Measurements from ENCODE around the gene LDLRAD2.

DNA sequence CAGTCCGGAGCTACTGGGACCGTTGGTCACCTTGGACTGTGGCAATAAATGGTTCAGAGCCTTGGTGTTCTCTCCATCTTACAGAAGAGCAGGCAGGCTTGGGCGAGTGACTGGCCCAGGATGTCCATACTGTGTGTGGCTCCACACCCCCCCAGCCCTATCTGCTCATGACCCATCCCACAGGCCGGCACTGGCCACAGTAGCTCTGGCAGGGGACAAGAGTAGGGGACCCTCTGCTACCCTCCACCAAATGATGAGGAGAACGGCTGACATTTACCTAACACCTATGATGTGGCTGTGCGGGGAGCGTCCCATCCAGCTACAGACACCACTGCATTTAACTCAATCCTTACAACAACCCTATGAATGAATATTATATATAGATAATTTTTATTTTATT lies 13.3 kb downstream of the LDLRAD2 start:
- TF ChIP-seq, protein P1, sequence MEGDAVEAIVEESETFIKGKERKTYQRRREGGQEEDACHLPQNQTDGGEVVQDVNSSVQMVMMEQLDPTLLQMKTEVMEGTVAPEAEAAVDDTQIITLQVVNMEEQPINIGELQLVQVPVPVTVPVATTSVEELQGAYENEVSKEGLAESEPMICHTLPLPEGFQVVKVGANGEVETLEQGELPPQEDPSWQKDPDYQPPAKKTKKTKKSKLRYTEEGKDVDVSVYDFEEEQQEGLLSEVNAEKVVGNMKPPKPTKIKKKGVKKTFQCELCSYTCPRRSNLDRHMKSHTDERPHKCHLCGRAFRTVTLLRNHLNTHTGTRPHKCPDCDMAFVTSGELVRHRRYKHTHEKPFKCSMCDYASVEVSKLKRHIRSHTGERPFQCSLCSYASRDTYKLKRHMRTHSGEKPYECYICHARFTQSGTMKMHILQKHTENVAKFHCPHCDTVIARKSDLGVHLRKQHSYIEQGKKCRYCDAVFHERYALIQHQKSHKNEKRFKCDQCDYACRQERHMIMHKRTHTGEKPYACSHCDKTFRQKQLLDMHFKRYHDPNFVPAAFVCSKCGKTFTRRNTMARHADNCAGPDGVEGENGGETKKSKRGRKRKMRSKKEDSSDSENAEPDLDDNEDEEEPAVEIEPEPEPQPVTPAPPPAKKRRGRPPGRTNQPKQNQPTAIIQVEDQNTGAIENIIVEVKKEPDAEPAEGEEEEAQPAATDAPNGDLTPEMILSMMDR (IDR thresholded peaks at IDR 0.05; ENCODE audit: low read depth, low read length, missing input control) = no peak
- TF ChIP-seq FOXA2 (IDR thresholded peaks at IDR 0.05) (no peak), SP1 (IDR thresholded peaks at IDR 0.05) (no peak), RAD21 (IDR thresholded peaks at IDR 0.05) (no peak), FOXA1 (IDR thresholded peaks at IDR 0.05) (no peak), GABPA (IDR thresholded peaks at IDR 0.05 in 1 of 2, conservative IDR thresholded peaks at IDR 0.05 in 1 of 2) (no peak), JUND (IDR thresholded peaks at IDR 0.05) (no peak)
- TF ChIP-seq, protein P2, sequence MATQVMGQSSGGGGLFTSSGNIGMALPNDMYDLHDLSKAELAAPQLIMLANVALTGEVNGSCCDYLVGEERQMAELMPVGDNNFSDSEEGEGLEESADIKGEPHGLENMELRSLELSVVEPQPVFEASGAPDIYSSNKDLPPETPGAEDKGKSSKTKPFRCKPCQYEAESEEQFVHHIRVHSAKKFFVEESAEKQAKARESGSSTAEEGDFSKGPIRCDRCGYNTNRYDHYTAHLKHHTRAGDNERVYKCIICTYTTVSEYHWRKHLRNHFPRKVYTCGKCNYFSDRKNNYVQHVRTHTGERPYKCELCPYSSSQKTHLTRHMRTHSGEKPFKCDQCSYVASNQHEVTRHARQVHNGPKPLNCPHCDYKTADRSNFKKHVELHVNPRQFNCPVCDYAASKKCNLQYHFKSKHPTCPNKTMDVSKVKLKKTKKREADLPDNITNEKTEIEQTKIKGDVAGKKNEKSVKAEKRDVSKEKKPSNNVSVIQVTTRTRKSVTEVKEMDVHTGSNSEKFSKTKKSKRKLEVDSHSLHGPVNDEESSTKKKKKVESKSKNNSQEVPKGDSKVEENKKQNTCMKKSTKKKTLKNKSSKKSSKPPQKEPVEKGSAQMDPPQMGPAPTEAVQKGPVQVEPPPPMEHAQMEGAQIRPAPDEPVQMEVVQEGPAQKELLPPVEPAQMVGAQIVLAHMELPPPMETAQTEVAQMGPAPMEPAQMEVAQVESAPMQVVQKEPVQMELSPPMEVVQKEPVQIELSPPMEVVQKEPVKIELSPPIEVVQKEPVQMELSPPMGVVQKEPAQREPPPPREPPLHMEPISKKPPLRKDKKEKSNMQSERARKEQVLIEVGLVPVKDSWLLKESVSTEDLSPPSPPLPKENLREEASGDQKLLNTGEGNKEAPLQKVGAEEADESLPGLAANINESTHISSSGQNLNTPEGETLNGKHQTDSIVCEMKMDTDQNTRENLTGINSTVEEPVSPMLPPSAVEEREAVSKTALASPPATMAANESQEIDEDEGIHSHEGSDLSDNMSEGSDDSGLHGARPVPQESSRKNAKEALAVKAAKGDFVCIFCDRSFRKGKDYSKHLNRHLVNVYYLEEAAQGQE (IDR thresholded peaks at IDR 0.05) = no peak
